T-helper 1 cell treated with Interleukin-12 subunit alpha and Interleukin-12 subunit beta and Interleukin-4 antibody, amounts not matched to agents 30 μg/mL and 1 μg/mL, for 36 hours (primary cell): ENCODE measurements around the gene SELENOP.

Source experiments
- H3K27ac Mint-ChIP-seq: one replicate; pipeline ENCODE4 v1.8.0; 2021; ENCODE audit warnings: mild to moderate bottlenecking, mixed read lengths
- H3K27me3 Mint-ChIP-seq: one replicate; pipeline ENCODE4 v1.8.0; 2021; ENCODE audit warnings: low read depth, mixed read lengths
- H3K36me3 Mint-ChIP-seq: one replicate; pipeline ENCODE4 v1.8.0; 2021; ENCODE audit warnings: low read depth, mixed read lengths
- H3K4me1 Mint-ChIP-seq: one replicate; pipeline ENCODE4 v1.8.0; 2021; ENCODE audit warnings: low read depth, mixed read lengths
- H3K4me3 Mint-ChIP-seq: one replicate; pipeline ENCODE4 v1.8.0; 2021; ENCODE audit warnings: mild to moderate bottlenecking, moderate library complexity, mixed read lengths
- H3K9me3 Mint-ChIP-seq: one replicate; pipeline ENCODE4 v1.8.0; 2021; ENCODE audit warnings: mixed read lengths

SELENOP gene

DNA sequence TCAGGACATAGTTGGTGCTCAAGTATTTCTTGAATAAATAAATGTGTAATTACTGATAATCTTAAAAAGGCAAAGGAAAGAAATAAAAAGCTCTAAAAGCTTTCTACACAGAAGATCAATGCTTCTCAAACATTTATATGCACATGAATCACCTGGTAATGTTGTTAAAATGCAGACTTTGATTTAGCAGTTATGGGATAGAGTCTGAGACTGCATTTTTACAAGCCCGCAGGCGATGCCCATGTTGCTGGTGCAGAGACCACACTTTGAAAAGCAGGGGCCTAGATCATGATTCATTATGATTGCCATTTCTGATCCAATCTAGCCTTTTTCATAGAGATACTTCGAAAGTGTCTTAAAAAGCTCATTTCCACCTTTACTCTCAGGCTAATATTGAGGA is 58.6 kb downstream of the SELENOP start:
- H3K9me3 Mint-ChIP-seq: no peaks in the 10 kb centered on the region
- peaks cover 13% of the 10 kb centered on the region for H3K4me1 Mint-ChIP-seq
- H3K27me3 Mint-ChIP-seq: peaks cover 19% of the 10 kb centered on the region
- H3K36me3 Mint-ChIP-seq: no peaks in the 10 kb centered on the region
- H3K4me3 Mint-ChIP-seq: no peak overlapping the region
- no peak overlapping the region for H3K27ac Mint-ChIP-seq

GRCh38 chr5:42751044-42751443 is 60.6 kb downstream of the SELENOP start:
- H3K27ac Mint-ChIP-seq: no peak overlapping the region
- H3K9me3 Mint-ChIP-seq: no peaks in the 10 kb centered on the region

DNA sequence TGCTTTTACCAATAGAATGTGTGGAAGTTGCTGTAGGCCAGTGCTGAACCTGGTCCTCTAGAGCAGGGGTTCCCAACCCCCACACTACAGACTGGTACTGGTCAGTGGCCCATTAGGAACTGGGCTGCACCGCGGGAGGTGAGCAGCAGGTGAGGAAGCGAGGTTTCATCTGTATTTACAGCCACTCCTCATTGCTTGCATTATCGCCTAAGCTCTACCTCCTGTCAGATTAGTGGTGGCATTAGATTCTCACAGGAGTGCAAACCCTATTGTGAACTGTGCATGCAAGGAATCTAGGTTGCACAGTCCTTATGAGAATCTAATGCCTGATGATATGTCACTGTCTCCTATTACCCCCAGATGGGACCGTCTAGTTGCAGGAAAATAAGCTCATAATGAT is 61.2 kb downstream of the SELENOP start:
- Mint-ChIP-seq H3K4me1 (peaks cover 2% of the 10 kb centered on the region), H3K36me3 (no peaks in the 10 kb centered on the region), H3K9me3 (no peaks in the 10 kb centered on the region), H3K27ac (no peak overlapping the region), H3K4me3 (no peak overlapping the region), H3K27me3 (peaks cover 4% of the 10 kb centered on the region)

More at GRCh38 chr5:42751044-42751443, 60.6 kb downstream of the SELENOP start:
- Mint-ChIP-seq H3K4me3 (no peak overlapping the region), H3K27me3 (peaks cover 7% of the 10 kb centered on the region), H3K4me1 (peaks cover 2% of the 10 kb centered on the region), H3K36me3 (no peaks in the 10 kb centered on the region)
